ELR (cell line): ENCODE results near the gene KCNQ4.

Experiments used
- DNase-seq: peaks from one replicate; pipeline ENCODE4 v3.0.0-alpha.2; 2015; ENCODE audit warnings: low read depth

KCNQ4 gene

GRCh38 chr1:40777224-40777970 lies 6.2 kb upstream of the KCNQ4 start:
- DNase-seq = no peak

GRCh38 chr1:40780678-40781607 lies 2.6 kb upstream of the KCNQ4 start:
- peak; percentile 38 for DNase-seq

GRCh38 chr1:40781608-40781971 lies 2.0 kb upstream of the KCNQ4 start:
- no peak for DNase-seq

- DNase-seq = peak; percentile 28
Observed at GRCh38 chr1:40782371-40782956, 1.1 kb upstream of the KCNQ4 start.

- no peak for DNase-seq
Observed at GRCh38 chr1:40784141-40784770, 669 bp downstream of the KCNQ4 start.

GRCh38 chr1:40784771-40785151 lies 1.2 kb downstream of the KCNQ4 start:
- DNase-seq = no peak

DNA sequence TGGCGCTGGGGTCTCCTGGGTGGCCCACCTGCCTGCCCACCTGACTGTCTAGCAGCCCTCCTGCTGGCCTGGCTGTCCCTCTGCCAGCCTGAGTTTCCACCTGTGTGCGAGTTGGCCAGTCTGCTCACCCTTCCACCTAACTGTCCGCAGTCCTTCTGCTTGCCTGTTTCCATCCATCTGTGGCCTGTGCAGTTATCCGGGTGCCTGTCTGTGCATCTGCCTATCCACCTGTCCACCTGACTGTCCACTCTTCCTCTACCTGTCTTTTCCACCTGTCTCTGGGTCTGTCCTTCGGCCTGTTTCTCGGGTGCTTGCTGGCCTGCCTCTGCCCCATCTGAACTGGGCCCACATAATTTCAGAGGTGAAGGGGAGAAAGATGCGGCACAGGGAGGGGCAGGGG lies 1.9 kb downstream of the KCNQ4 start:
- no peak for DNase-seq

- no peak for DNase-seq
Observed at GRCh38 chr1:40786171-40786994, 2.8 kb downstream of the KCNQ4 start.

- DNase-seq = no peak
Observed at GRCh38 chr1:40786995-40787705, 3.6 kb downstream of the KCNQ4 start.

DNA sequence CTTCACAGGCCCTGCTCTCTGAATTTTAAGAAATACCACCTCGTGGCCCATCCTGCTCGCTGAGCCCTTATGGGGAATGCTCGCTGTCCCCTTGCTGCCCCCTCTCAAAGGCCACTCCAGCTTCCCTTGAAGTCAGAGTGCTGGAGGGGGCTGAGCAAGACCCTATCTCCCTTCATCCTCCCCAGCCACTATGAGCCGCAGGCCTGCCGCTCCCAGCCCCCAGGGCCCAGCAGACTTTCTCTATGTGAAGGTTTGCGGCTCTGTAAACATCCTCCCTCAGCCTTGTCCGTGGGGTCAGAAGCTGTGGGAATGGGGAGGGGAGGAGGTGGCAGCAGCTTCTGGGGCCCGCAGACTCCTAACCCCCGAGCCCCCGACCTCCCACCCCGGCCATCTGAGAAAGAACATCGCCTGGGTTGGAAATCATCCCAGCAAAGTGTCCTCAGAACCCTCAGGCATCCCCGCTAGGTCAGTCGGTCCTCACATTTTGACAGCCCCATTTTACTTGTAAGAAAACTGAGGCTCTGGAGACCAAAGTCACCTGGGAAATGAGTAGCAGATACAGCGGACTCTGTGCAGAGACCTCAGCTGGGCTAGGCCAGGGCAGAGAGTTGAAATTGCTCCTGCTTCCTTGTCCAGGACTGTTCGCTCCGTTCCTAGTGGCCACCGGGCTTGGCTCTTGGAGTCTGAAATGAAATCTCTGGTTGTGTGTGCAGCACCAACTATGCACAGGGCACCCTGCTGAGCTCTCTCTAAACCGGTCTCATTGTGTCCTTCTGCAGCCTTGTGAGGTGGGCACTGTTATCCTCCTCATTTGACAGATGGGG lies 4.4 kb downstream of the KCNQ4 start:
- no peak for DNase-seq

- DNase-seq = no peak
Observed at GRCh38 chr1:40788561-40789341, 5.2 kb downstream of the KCNQ4 start.

GRCh38 chr1:40789342-40789598 lies 5.7 kb downstream of the KCNQ4 start:
- no peak for DNase-seq

DNA sequence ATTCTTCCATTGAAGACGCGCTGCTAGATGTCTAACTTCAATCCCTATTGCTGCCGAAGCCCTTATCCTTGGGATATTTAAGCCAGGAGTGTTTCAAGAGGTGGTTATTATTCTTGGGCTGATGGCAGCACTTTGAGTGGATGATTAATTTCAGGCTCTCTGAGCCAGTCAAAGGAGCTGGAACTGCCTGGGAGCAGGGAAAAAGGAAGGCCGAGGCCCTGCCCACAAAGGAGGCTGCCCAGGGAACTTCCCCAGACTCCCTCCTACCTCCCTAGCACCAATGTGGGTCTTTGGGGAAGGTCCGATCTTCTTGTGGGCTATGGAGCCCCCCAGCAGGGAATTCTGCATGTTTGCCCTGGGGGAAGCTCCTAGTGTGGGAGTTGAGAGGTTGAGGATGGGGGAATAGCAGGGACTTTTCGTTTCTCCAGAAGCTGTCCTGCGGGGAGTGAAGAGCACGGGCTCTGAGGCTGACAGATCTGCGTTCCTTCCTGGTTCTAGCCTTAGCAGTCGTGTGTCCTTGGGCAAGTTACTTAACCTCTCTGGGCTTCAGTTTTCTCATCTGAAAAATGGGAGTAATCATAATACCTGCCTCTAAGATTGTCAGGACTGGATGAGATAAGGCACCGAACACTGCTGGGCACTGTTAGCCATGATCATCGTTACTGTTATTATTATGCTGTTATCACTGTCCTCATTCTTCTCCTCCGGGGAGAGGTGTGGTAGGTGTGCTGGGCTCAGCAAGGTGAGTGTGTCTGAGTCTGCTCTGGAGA lies 6.3 kb downstream of the KCNQ4 start:
- no peak for DNase-seq

DNA sequence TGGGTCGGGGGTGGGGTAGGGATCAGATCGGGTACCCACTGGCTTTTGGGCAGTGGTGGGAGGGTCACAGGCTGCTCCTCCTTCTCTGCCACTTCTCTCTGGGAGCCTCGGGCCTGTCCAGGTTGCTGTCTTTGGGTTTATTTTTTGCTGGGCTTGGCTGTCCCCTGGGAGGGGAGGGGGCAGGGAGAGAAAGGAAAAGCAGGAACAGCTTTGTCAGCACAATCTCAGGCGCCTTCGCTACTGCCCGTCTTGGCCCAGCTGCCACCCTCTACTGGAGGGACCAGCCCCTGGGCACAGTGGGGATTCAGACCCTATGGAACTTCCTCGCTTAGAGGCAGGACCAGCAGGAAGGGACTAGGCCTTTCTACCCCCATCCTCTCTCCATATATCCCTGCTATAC lies 8.4 kb downstream of the KCNQ4 start:
- DNase-seq = no peak

GRCh38 chr1:40793617-40794016 lies 10.0 kb downstream of the KCNQ4 start:
- DNase-seq = no peak

GRCh38 chr1:40794048-40794447 lies 10.5 kb downstream of the KCNQ4 start:
- no peak for DNase-seq

DNA sequence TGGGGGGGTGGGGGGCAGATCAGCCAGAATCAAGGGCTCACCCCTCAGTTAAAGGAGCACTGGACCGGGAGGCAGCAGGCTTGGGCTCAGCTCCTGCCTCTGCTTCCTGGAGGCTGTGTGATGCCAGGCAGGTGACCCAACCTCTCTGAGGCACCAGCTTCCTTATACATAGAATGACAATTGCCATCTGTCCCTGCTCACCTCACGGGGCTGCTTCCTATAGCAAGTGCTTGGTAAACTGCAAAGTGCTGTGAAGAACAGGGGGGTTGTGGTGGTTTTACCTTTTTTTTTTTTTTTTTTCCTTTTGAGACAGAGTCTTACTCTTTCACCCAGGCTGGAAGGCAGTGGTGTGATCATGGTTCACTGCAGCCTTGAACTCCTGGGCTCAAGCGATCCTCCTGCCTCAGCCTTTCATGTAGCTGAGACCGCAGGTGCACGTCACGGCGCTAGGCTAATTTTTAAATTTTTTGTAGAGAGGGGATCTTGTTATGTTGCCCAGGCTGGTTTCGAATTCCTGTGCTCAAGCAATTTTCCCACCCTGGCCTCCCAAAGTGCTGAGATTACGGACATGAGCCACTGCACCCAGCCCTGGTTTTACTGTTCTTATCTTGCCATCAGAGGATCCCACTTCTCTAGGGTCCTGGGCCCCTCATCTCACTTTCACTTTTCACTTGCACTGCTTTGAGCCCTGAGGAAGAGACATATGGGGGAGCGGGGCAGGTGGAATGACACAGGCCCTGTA lies 11.6 kb downstream of the KCNQ4 start:
- DNase-seq = no peak
